WTC11 (cell line): Measurements from ENCODE around the gene DHRS1. TPM values are rescaled to one million over a fixed set of nuclear protein-coding genes. Genes with fewer than 3 reads are reported as not detected.
A peak's percentile ranks its signal among the peaks of the same experiment; 100 is the strongest.

Experiments
- ATAC-seq: fragments of 200-7000 bp; cut with Tn5 transposase; 2 replicates; pipeline ENCODE4 v1.10.0; 2021; ENCODE audit warnings: mild to moderate bottlenecking, moderate library complexity
- Bru-seq: library from RNA; stranded (reverse); fragments of 400-500 nt; gene quantifications from one replicate; lab custom pipeline; 2021; lab: Mats Ljungman, UMichigan
- CTCF ChIA-PET: fragments of 300-600 bp; sonication (Branson Sonifier 250); formaldehyde crosslinking; loops from one replicate; lab custom pipeline; 2021; ENCODE audit warnings: antibody characterized with exemption; lab: Charles Lee
- POLR2A ChIA-PET: fragments of 350-600 bp; sonication (Branson Sonifier 250); formaldehyde crosslinking; loops from one replicate; lab custom pipeline; 2021; ENCODE audit warnings: antibody characterized with exemption; lab: Charles Lee
- DNase-seq: peaks from one replicate; pipeline ENCODE4 v3.0.0; 2021; ENCODE audit warnings: low spot score
- H3K27ac Mint-ChIP-seq: 2 replicates; pipeline ENCODE4 v1.8.0; 2021; ENCODE audit warnings: mixed read lengths
- H3K27me3 Mint-ChIP-seq: 2 replicates; pipeline ENCODE4 v1.8.0; 2021; ENCODE audit warnings: low read depth, mild to moderate bottlenecking, moderate library complexity, mixed read lengths
- H3K36me3 Mint-ChIP-seq: 2 replicates; pipeline ENCODE4 v1.8.0; 2021; ENCODE audit warnings: mixed read lengths
- H3K4me1 Mint-ChIP-seq: 2 replicates; pipeline ENCODE4 v1.8.0; 2022; ENCODE audit warnings: mixed read lengths
- H3K4me3 Mint-ChIP-seq: 2 replicates; pipeline ENCODE4 v1.8.0; 2021; ENCODE audit warnings: mild to moderate bottlenecking, moderate library complexity, mixed read lengths
- H3K9me3 Mint-ChIP-seq: 2 replicates; pipeline ENCODE4 v1.8.0; 2021; ENCODE audit warnings: mixed read lengths
- AFF4 ChIP-seq: sonication (generic); formaldehyde crosslinking; IDR thresholded peaks from 2 replicates; pipeline ENCODE4 v1.8.1; 2023; ENCODE audit warnings: mild to moderate bottlenecking, missing genetic modification reagents, borderline replicate concordance
- ARID4B ChIP-seq: sonication (generic); formaldehyde crosslinking; IDR thresholded peaks from 2 replicates; pipeline ENCODE4 v1.8.0; 2023; ENCODE audit warnings: missing genetic modification reagents, mild to moderate bottlenecking, borderline replicate concordance
- ATF6 ChIP-seq: sonication (generic); formaldehyde crosslinking; IDR thresholded peaks from 2 replicates; pipeline ENCODE4 v1.8.1; 2023; ENCODE audit warnings: mild to moderate bottlenecking, missing genetic modification reagents
- CBFB ChIP-seq: sonication (generic); formaldehyde crosslinking; IDR thresholded peaks from 2 replicates; pipeline ENCODE4 v1.8.1; 2022; ENCODE audit warnings: mild to moderate bottlenecking, low read depth, missing genetic modification reagents
- IRF2 ChIP-seq: sonication (generic); formaldehyde crosslinking; IDR thresholded peaks from 2 replicates; pipeline ENCODE4 v1.8.0; 2022; ENCODE audit warnings: low read depth, missing genetic modification reagents, borderline replicate concordance
- JAZF1 ChIP-seq: fragments of 250-450 bp; sonication (Bioruptor Pico); IDR thresholded peaks from 2 replicates; pipeline ENCODE4 v1.9.0; 2021; ENCODE audit warnings: moderate library complexity, mild to moderate bottlenecking, inconsistent platforms
- NFE2L1 ChIP-seq: sonication (generic); formaldehyde crosslinking; IDR thresholded peaks from 2 replicates; pipeline ENCODE4 v1.8.1; 2023; ENCODE audit warnings: missing genetic modification reagents
- NR2C2 ChIP-seq: sonication (generic); formaldehyde crosslinking; IDR thresholded peaks from 2 replicates; pipeline ENCODE4 v1.8.0; 2022; ENCODE audit warnings: mild to moderate bottlenecking, missing genetic modification reagents
- NR3C1 ChIP-seq: sonication (generic); formaldehyde crosslinking; conservative IDR thresholded peaks from 2 replicates; pipeline ENCODE4 v1.8.1; 2023; ENCODE audit warnings: low read depth, mild to moderate bottlenecking, missing genetic modification reagents
- PRDM15 ChIP-seq: sonication (generic); formaldehyde crosslinking; IDR thresholded peaks from 2 replicates; pipeline ENCODE4 v1.8.0; 2022; ENCODE audit warnings: missing genetic modification reagents
- PRRX2 ChIP-seq: fragments of 250-450 bp; sonication (Bioruptor Pico); IDR thresholded peaks from 2 replicates; pipeline ENCODE4 v1.8.0; 2021; ENCODE audit warnings: mild to moderate bottlenecking
- RORB ChIP-seq: fragments of 250-450 bp; sonication (Bioruptor Pico); IDR thresholded peaks from 2 replicates; pipeline ENCODE4 v1.9.0; 2021; ENCODE audit warnings: mild to moderate bottlenecking
- SMAD4 ChIP-seq: sonication (generic); formaldehyde crosslinking; IDR thresholded peaks from 2 replicates; pipeline ENCODE4 v1.8.0; 2022; ENCODE audit warnings: mild to moderate bottlenecking, missing genetic modification reagents
- TEAD4 ChIP-seq: sonication (generic); formaldehyde crosslinking; IDR thresholded peaks from 2 replicates; pipeline ENCODE4 v1.8.0; 2022; ENCODE audit warnings: mild to moderate bottlenecking, missing genetic modification reagents
- ZBTB21 ChIP-seq: sonication (generic); formaldehyde crosslinking; IDR thresholded peaks from 2 replicates; pipeline ENCODE4 v1.8.1; 2023; ENCODE audit warnings: mild to moderate bottlenecking, missing genetic modification reagents, borderline replicate concordance
- ZNF416 ChIP-seq: fragments of 250-450 bp; sonication (Bioruptor Pico); IDR thresholded peaks from 2 replicates; pipeline ENCODE4 v1.9.0; 2021; ENCODE audit warnings: mild to moderate bottlenecking, inconsistent platforms
- ZNF423 ChIP-seq: fragments of 250-450 bp; sonication (Bioruptor Pico); IDR thresholded peaks from 2 replicates; pipeline ENCODE4 v2.1.2; 2022; ENCODE audit warnings: mild to moderate bottlenecking, moderate library complexity
- ZNF425 ChIP-seq: fragments of 250-450 bp; sonication (Bioruptor Pico); conservative IDR thresholded peaks from 2 replicates; pipeline ENCODE4 v1.9.0; 2021; ENCODE audit warnings: mild to moderate bottlenecking
- long read RNA-seq, 3 experiments: library from RNA in 1 of 3; library from capped mRNA in 1 of 3; library from polyadenylated mRNA in 1 of 3; unstranded in 2 of 3; stranded (forward) in 1 of 3; transcript quantifications; one replicate each; pipeline ENCODE4 v2.0.0, GENCODE V29; 2021
- total RNA-seq: library from RNA; stranded (reverse); gene quantifications from 3 replicates; pipeline ENCODE4 v1.2.3, GENCODE V29; 2021

DHRS1 gene
- 13.9 to 16.7 TPM (median 15.4 TPM) in 3 replicates for total RNA-seq
- percentile 66 among the genes with signal in this experiment for Bru-seq, nascent RNA
- long read RNA-seq, experiment 1, transcript DHRS1-201 (9 exons, 1,480 nt) = major isoform, 12 of 16 reads
- long read RNA-seq, experiment 1, partial matches to known transcripts = 1 of 16 reads
- long read RNA-seq, experiment 1, other reads (novel, unspliced or antisense) = 2 of 16 reads
- long read RNA-seq, experiment 2, transcript DHRS1-201 (9 exons, 1,480 nt) = major isoform, 6 of 10 reads
- long read RNA-seq, experiment 2, partial matches to known transcripts = 1 of 10 reads
- long read RNA-seq, experiment 2, other reads (novel, unspliced or antisense) = 2 of 10 reads
- long read RNA-seq, experiment 3, transcript DHRS1-201 (9 exons, 1,480 nt) = major isoform, 16 of 25 reads
- long read RNA-seq, experiment 3, partial matches to known transcripts = 4 of 25 reads
- long read RNA-seq, experiment 3, other reads (novel, unspliced or antisense) = 5 of 25 reads

GRCh38 chr14:24299255-24300191, at the start of gene DHRS1, which contains the start of gene NOP9:
Gene DHRS1 (minus strand): TSS chr14:24299780. CDS start chr14:24299106, 674 bp downstream.
Gene NOP9 (plus strand): TSS chr14:24299850. CDS start chr14:24299955, 105 bp downstream.
- CTCF ChIA-PET = interaction anchor here (0.6 to 8.2 kb wide), 21 partner anchors 8 to 241 kb away, joined by 3 to 165 read pairs (median 8); partner anchors contain the start of genes CHMP4A, CIDEB, IRF9 and KHNYN
- Mint-ChIP-seq H3K27me3 (0 out of 2 replicates have a peak, but pooled peaks cover 3% of the 10 kb centered on the region), H3K4me1 (peaks cover 19% of the 10 kb centered on the region), H3K27ac (peak within 1 kb of the TSS; percentile 89), H3K36me3 (peaks cover 29% of the 10 kb centered on the region), H3K4me3 (peak within 1 kb of the TSS; percentile 91), H3K9me3 (no peaks in the 10 kb centered on the region)
- POLR2A ChIA-PET = interaction anchor here (0.5 to 3.6 kb wide), 9 partner anchors 9 to 761 kb away, joined by 3 to 20 read pairs (median 4); partner anchors contain the start of genes CIDEB, LTB4R2, RABGGTA and TINF2
- peak; percentile 83 for ATAC-seq
- peak; percentile 94 for DNase-seq
- TF ChIP-seq ATF6 (CRISPR knock-in tag) = no peak
- TF ChIP-seq RORB (CRISPR knock-in tag) = no peak
- peak; percentile 41; the same call in 1 of the 2 replicates for TF ChIP-seq PRDM15 (CRISPR knock-in tag)
- no peak for TF ChIP-seq ZBTB21
- no peak for TF ChIP-seq ZNF416 (CRISPR knock-in tag)
- TF ChIP-seq AFF4 (CRISPR knock-in tag) = no peak
- no peak for TF ChIP-seq SMAD4
- no peak for TF ChIP-seq ZNF425 (CRISPR knock-in tag)
- no peak for TF ChIP-seq NR3C1 (CRISPR knock-in tag)
- no peak for TF ChIP-seq ZNF423 (CRISPR knock-in tag)
- TF ChIP-seq NR2C2 (CRISPR knock-in tag) = no peak
- TF ChIP-seq CBFB (CRISPR knock-in tag) = no peak
- TF ChIP-seq TEAD4 = no peak
- no peak for TF ChIP-seq IRF2 (CRISPR knock-in tag)
- no peak for TF ChIP-seq PRRX2 (CRISPR knock-in tag)
- no peak for TF ChIP-seq JAZF1 (CRISPR knock-in tag)
- TF ChIP-seq NFE2L1 = no peak
- TF ChIP-seq ARID4B (CRISPR knock-in tag) = peak; percentile 83; the same call in 1 of the 2 replicates
